GM19463 (cell line): ENCODE measurements around the gene TRIL.

Source experiments
- ATAC-seq: cut with Tn5 transposase; IDR thresholded peaks from one replicate; pipeline ENCODE4 v1.9.1; 2021; ENCODE audit warnings: mild to moderate bottlenecking, moderate library complexity; ENCODE audit not compliant: unreplicated experiment

TRIL gene

GRCh38 chr7:28941633-28942032 lies 16.5 kb downstream of the TRIL start:
- ATAC-seq: no peak

DNA sequence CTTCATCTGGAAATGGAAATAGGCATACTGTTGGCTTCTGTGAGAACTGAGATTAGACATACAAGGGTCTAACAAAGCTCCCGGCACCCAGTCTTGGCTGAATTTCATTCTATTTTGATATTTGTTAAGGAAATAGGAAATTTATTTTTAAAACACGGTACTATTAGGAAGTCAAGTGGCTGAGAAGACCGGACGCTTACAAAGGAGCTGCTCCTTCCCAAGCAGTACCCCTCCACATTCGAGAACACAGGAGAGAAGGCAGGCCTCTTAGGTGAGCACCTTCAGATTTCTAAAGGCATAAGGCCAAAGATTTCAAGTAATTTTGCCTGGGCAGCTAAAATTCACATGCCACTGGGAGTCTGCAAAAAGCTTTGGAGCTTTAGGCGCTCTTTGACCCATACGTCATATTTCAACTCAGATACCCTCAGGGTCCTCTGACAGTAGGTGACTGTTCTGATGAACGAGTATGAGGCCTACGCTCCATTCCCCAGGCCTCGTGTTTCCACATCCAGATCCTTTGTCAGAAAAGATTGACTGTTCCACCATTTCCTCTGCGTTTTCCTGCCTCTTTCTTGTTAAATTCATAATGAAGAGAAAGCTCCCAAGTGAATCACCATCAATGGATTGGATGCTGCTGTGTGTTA lies 17.3 kb downstream of the TRIL start:
- no peak for ATAC-seq

DNA sequence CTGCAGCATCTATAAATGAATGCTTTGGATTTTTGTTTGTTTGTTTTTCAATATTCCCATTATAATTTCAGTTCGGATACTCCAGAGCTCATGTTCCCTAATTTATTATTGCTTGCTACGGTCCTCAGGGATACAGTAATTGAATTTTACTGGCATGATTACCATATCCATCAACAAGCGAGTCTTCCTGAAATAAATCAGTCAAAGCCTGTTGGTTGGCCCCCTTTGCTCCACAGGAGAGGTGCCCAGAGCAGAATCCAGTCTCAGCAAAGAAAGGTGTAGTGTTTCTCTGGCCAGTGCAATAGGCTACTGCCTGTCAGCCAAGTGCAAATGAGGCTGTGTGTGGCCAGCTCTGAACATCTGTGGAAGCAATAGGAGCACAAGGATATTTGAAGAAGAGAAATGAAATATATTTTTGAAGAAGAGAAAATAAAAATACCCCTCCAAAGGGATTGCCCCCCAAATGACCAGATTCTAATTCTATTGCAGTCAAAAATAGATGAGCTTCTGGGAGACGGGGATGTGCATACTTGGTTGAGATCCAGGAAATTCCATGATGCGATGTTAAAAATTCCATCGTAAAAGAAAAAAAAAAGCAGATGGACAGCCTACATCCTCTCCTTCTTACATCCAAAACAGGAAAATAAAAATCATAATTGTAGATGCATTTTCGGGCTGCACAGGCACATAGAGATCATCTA lies 18.1 kb downstream of the TRIL start:
- no peak for ATAC-seq

DNA sequence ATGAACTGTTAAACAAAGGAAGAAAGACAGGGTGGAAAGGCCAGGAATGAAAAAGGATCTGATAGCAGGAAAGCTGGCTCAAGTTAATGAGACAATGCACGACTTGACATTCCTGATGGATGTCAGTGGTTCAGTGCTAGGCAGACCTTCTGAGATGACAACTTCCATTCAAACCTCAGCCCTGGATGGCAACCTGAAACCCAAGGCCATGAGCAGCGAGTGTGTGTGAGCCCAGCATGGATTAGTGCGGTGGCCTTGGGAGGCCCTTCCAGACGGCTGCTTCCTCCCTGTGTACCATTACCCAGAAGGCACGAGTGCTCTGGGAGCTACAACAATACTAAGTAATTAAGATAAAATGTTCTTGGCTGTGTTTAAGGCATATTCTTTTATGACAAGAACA lies 18.8 kb downstream of the TRIL start:
- ATAC-seq: no peak

DNA sequence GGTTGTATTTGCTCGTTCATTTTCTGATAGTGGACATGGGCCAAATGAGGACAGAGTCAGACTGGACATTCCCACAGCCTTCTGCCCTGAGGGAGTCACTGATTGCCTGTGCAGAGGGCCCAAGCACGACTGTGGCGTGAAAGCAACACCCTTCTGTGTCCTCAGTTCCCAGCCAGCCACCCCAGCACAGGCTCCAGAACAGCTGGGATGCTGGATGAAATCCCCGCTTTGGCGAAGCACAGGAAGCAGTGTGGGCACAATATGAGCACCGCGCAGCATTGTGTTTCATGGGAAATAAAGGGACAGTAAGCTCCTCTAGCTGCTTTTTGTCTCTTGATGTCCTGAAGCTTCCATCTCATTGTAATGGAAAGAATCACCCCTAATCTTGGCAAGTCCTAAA lies 20.5 kb downstream of the TRIL start:
- no peak for ATAC-seq

DNA sequence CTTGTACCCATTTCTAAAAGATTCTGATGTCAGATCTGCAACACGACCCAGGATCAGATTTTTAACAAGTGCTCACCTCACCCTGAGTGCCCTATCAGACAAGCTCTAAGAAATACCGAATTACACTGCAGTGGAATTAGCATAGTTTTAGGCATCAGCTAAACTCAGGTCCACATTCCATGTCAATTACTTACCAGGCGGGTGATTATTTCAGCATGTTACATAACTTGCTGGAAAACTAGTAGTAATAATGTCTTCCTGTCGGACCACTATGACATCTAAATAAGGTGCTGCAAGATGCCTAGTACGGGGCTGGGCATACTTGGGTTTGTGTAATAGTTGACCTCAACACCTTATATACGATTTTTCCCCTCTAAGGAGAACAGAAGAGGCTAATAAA lies 21.0 kb downstream of the TRIL start:
- ATAC-seq: no peak

GRCh38 chr7:28933846-28934320 lies 24.2 kb downstream of the TRIL start:
- no peak for ATAC-seq

DNA sequence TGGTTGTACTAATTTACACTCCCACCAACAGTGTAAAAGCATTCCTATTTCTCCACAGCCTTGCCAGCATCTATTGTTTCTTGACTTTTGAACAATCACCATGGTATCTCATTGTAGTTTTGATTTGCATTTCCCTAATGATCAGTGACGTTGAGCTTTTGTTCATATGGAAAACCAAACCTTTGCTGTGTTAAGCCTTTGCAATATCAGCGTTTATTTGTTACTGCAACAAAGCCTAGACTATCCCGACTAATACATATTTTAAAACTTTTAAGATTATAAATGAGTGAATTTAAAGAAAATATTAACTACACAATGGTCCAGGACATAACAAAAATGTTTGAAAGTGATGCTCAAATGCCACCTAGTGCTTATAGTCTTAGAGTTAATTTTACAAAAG lies 26.6 kb downstream of the TRIL start:
- no peak for ATAC-seq

- peak; percentile 96 for ATAC-seq
Observed at GRCh38 chr7:28926871-28927597, 31.1 kb downstream of the TRIL start.

DNA sequence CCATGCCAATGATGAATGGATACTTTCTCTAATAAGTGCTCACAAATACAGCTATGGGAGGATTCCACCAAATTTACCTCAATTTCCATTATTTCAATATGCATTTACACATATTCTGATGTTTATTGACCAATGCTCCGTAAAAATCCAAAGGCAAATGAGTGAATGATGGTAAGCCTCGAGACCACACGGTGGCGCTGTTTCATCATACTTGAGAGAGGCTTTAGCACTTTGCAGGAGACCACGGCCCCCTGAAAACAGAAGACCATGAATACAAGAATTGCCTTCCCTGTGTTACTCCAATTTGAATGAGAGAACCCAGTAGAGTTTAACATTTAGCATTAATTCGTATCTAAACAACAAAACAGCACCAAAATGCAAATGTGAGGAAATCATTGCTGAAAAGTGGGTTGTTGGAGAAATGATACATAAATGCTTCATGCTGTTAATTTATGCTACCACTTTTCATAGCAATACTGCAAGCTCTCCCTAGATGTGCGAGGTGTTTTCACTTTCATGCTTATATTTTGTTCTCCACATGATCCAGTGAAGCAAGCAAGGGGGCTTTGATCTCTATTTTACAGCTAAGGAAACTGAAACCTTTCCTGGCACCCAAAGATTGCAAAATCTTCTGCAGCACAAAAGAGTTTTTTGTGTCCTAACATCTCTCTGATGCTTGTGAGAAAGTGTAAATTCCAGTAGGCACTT lies 35.4 kb downstream of the TRIL start:
- no peak for ATAC-seq

DNA sequence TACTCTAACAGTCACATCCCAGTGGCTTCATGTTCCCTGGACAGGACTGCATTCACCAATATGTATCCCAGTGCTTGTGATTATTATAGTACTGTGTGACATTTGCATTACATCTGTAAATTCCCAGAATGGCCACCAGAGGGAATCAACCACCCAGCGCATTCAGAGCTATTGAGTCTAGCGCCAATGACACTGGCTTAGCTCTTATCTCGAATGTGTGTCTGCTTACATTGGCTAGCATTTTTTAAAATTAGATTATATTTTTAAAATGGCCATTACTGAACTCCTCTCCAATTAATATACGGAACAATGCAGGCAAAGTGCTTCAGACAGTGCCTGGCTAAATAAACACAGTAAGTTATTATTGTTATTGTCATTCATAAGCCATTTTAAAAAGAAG lies 36.3 kb downstream of the TRIL start:
- peak; percentile 75 for ATAC-seq

DNA sequence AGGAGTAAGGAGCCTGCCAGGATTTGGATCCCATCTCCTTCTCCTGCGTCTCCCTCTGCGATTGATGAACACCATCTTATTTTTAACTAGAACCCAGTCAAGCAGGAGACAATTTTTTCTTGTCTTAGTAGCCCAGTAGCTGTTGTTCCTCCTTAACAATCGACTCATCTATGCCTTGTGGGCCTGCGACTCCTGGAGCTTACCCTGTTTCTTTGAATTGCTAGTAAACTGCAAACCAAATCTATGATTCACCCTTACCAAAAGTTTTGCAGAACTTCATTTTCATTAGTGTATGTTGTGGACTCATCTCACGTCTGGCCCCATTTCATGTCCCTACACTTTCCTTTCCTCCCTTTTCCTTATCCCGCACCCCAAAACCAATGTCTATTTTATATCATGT lies 37.7 kb downstream of the TRIL start:
- ATAC-seq: no peak

DNA sequence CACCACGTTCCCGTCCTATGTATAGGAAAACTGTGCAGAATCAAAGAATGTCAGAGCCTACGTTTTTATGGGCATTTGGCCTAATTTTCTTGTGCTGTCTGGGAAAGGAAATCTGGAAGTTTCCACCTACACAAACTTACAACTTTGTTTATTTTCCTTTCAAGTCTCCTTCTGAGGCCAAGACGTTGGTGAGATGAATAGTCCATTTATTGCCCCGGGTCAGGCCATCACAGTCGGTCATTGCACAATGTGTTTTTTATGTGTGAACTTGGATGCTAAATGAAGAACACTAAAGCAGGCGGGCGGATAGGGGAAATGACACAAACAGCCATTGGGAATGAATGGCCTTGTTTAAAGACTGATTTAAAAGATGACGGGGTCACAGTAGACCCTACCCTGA lies 38.6 kb downstream of the TRIL start:
- no peak for ATAC-seq

- ATAC-seq: no peak
Observed at GRCh38 chr7:28908775-28909174, 49.4 kb downstream of the TRIL start.

- no peak for ATAC-seq
Observed at GRCh38 chr7:28905464-28905863, 52.7 kb downstream of the TRIL start.

DNA sequence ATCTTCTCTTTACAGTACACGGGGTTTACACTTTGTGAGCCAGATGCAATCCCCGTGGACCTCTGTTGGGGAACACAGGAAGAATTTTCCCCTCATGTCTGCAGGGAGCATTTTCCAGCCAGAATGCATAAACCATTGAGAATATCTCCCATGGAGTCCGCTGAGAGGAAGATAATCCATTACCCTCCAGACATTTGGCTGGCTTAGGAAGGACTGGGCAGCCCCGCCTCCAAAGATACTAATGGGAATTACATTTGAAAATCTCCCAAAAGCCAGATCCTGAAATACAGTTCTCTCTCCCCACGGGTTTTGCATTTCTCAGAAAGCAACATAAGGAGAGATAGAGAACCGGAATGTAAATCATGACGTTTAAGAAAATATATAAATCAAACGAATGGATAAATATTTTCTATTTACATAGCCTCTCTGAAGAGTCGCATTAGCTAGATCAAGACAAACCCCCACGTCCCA lies 53.5 kb downstream of the TRIL start:
- no peak for ATAC-seq

- no peak for ATAC-seq
Observed at GRCh38 chr7:28903730-28904577, 54.2 kb downstream of the TRIL start.
